ENCODE data around the gene RASA1.

Gene RASA1

DNA sequence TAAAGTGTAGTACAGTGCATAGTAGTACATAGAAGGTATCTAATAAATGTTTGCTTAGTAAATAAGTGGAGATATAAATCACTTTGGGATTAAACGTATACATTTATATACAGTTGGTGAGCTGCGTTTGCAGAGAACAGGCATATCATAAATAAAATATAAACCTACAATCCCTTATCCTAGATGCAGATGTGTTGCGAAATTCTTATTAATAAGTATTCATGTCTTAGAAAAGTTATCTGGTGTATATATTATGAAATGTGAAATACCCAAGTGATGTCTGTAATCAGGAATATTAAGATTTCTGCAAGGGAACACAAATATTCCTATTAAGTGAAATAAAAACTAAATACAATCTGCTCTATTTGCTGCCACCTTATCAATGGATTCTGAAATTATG lies 136.2 kb downstream of the RASA1 start:
- DNase-seq (ENCODE audit: low spot score) = no peak

DNA sequence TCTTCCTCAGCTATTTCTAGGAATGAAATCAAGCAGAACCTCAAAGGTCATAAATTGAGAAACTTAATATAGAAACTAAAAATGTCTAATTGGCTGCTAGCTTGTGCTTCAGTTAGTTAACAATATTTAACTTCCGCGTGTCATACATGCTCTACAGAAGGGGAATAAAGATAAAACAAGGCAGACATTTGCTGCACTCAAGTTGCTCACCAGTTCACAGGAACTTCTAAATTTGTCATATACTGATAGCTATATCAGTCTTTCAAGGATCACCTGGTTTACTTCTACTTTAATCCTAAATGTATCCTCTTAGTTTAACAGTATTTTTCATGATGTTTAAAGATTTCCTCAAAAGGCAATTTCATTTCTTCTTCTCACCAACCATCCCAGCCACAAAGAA lies 136.7 kb downstream of the RASA1 start:
- DNase-seq (ENCODE audit: low spot score) = no peak

DNA sequence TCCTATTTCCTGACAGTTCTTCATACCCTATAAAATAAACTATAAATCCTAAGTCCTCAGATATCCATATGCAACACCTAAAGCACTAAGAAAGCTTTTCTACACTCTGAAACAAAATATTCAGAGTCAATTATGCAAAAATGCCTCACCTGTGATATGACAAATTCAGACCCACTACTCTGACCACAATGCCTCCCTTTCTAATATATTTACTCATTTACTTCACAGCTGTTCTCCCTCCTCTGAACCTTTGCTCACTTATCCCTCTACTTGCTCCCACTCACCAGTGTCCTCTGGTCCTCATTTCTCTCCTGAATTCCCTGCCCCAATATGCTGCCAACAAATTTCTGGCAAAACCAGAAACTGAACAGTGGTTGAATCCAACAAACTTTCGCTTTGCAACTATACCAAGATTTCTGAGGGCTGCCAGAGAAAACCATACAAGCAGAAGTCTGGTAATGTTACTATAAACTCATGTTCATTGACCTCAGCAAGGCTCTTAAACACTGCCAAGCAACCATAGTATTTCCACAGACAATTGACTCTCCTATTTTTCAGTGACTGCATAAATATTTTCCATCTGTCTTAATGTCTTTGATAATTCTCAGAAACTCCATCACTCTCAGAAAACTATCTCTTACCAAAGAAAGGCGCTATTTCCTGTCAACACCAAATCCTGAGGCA lies 137.9 kb downstream of the RASA1 start:
- DNase-seq (ENCODE audit: low spot score) = no peak

DNA sequence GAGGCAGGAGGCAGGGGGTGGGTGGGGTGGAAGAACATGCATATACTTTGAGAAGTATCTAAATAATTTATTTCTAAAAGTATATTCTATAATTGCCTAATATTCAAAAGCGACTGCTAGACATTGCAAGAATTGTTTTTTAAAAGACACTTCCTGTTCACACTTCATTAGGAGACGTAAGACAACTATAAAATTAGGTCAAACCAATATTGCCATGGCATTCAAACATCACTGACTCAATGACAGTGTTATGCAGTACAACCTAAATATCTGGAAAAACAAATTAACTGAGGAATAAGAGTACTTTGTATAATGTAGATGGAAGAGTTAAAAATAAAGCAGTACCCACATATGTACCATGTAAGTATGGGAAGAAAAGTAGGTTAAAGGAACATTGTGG lies 140.5 kb downstream of the RASA1 start:
- no peak for DNase-seq (ENCODE audit: low spot score)

DNA sequence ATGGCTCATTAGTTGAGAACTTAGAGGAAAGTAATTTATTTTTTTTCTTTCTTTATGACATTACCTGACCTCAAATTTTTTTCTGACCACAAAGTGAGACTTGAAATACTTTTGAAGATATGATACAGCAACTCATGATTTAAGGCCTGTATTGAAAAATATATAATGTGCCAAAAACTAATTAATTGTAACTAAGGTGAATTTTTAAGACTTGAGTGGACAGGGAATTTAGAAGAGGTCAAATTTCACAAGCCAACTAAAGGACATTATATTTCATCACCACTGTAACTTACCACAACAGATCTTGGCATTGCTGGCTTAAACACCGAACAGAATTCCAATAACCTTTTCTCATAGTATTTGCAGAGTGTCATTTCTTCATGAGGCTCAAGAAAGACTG lies 143.2 kb downstream of the RASA1 start:
- DNase-seq (ENCODE audit: low spot score) = no peak

DNA sequence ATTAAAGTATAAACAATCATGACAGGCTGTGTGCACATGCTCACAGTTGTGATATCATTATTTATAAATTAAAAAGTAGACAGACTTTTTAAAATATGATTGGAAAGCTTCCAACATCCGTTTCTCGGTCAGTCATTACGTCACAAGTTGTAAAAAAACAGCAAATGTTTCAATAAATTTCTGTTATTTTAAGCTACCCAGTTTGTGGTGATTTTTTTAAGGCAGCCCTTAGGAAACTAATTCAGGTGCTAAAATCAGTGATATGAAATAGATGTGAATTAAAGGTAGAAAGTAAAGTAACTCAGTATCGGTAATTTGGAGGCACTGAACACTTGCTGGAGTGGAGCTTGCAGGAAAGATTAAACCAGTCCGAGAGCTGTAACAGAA lies 143.9 kb downstream of the RASA1 start:
- no peak for DNase-seq (ENCODE audit: low spot score)

DNA sequence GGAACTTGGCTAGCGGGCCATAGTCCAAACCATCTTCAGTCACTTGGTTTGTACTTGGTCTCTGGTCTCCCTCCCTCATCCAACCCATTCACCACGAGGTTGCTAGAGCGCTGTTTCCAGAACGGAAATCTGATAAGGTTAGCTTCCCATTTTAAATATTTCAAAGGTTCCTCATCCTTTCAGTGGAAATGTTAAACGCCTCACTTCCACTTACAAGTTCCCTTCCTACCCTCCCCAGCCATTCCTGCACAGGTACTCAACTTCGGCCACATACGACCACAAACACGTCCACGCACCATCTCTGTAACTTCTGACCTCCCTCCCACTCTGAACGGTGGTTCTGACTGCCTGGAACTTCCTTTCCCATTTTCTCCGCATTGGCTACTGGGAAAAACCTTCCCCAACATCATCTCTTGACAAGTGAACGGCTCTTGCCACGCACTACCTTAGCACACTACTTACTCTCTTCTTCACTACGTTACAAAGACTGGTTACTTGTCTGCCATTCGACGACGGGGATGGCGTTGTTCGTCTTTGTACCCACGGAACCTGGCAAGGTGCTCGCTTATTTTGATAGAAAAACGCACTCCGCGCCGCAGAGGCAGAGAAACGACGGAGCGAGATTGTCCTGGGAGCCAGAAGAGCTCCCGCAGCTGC lies 144.4 kb downstream of the RASA1 start:
- DNase-seq (ENCODE audit: low spot score) = no peak

DNA sequence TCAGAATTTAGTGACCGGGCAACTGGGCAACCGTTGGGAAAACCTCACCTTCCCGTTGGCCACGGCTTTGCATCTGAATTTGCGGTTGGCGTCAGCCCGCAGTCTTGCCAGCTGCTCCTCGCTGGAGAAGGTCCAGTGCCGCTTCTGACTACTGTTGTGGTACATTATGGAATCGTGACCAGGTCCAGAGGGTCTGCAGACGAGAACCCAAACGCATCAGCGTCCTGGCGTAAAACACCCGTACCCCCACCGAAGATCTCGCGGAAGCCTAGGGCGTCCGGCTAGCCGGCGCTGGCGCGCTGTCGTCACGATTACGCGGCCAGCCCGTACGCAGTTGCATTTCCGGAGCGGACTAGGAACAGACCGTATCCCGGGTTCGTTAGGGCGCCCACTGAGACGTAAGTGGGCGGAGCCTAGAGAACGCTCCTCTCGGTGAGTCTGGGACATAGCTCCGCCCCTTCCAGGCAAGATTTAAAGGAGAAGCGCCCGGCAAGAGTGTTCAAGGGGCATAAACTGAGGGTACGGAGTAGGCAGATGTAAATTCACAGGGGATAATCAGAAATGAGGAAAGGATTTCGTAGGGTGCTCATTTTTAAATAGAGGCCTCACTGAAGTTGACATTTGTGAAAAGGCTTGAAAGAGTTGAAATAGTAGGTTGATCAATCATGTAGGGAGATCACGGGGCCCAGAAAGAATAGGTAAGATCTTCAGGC lies 145.1 kb downstream of the RASA1 start, which contains the start of gene CCNH:
Gene CCNH (minus strand): TSS at position 301 of the 713 bp plus-strand sequence. CDS start 136 bp downstream, at position 165.
- peak; percentile 71 for DNase-seq (ENCODE audit: low spot score)

DNA sequence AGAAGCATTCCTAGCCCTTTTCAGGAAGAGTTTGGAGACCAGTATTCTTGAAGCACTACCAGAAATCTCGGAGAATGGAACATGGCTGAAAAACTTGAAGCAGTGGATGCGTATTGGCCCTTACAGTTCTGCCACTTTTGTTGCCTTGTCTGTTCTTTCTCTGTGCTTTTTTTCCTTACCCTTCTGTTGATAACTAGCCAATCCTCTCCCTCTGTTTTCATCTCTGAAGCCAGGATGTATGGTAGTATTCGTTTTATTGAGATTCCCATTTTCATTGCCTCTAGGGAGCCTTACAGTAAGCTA lies 145.6 kb downstream of the RASA1 start:
- no peak for DNase-seq (ENCODE audit: low spot score)

DNA sequence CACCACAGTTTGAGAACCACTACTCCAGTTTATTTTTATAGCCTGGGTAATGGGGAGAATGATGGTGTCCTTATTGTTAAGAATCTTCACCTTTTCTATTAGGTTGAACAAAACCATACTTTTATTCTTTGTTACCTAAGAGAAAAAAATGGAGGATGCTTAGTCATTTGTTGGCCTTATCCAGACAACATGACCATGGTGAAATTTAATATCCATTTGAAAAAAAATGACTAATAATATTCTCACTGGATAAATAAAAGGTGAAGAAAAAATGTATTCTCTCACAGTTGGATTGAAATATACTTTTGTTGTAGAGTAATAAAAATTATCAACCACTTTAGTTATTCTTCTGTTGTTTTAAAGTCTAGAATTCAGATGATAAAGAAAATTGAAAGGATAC lies 150.8 kb downstream of the RASA1 start:
- no peak for DNase-seq (ENCODE audit: low spot score)

DNA sequence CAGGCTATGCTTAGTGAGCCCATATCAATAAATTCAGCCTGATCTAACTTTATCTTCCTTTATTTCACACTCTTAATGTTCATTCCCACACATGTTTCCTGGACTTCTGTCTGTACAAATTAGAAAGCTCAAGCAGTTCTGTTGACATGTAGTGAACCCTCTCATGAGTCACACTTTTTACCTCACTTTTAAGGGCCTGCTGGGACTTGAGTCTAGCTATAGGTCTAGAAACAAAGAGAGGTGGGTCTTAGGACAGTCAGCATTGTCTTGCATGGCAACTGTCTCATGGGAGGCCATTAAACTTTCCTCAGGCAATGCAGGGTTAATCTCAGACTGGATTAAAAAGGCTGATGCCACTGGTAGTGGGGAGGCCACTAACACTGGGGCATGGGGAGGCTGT lies 153.6 kb downstream of the RASA1 start:
- DNase-seq (ENCODE audit: low spot score) = no peak

DNA sequence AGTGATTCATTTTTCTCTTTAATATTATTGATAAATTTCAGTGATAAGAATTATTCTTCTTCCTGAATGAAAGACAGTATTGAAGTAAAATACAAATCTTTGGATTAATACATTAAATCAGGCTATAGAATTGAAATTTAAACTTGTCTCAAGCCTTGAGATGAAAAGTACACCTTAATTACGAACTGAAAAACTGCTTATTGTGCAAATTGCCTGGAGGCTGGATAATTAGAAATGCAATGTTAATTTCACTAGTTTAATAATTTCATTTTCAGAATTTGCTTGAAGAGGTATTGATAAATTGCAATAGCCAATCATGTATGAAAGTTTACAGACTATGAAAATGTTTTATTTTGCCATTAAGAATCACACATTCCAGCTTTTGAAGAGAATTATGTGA lies 156.1 kb downstream of the RASA1 start:
- no peak for DNase-seq (ENCODE audit: low spot score)

DNA sequence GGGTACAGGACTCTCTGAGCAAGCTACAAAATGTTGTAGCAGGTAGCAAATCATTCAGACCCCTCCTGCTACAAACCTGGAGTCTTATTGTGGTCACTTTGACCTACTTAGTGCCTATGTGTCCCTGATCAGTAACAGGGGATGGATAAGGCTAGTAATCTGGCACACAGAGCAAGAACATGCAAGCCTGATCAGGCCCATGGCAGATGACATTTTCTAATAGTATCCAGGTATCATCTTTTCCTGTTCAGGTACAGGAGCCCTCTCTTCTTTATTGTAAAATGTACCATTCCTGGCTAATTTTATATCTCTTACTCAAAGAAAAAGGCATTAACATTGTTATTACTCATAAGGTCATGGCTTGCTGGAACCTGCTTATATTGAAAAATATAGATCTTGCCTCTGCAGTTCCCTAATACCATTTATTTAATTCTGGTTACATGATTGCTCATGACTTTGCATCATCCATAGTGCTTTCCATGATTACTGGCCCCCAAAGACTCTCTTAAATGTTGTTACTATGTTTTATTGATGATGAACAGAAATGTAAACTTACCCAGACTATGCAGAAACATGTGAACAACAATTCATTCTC lies 163.3 kb downstream of the RASA1 start:
- no peak for DNase-seq (ENCODE audit: low spot score)

DNA sequence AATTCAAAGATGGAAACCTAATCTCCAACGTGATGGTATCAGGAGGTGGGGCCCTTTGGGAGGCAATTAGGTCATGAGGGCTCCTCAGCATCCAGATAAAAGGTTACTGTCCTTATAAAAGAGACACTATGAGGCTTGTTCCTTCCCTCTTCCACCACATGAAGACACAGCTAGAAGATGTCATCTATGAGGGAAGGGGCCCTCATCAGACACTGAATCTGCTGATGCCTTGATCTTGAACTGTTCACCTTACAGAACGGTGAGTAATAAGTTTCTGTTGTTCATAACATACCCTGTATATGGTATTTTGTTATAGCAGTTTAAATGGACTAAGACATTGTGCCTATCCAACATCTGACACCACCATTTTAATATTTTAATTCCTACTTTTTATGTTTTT lies 164.8 kb downstream of the RASA1 start:
- no peak for DNase-seq (ENCODE audit: low spot score)

DNA sequence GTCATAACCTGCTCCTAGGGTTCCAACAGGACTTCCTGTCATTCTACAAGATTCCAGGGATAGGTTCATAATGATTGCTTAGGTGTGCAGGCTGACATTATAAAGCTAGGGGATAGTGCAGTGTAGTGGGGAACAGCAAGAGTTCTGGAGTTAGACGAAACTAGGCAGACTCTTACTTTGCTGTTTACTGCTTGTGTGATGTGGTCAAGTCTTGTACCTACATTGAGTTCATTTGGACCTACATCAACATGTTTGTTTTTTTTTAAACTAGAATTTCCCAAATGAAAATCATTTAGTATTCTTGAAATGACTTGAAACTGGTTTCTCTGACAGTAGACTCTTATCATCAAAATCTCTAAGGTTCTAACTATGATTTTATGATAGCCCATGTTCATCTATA lies 166.3 kb downstream of the RASA1 start:
- no peak for DNase-seq (ENCODE audit: low spot score)

DNA sequence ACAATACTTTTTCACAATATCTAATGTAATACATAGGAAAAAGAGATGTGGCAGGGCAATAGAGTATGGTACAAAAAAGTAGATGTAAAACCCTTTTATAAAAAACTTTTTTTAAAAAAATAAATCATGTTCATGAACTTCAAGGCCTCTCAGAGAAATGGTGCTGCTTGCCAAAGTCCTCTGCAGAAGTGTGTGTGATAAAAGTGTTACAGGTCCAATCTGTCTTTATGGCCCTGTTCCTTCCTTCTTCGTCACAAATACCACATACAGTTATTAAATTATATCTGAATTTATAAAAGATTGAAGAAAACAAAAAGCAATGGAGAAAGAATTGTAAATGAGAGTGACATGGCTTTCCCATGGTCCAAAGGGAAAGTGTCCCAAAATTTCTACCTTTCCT lies 166.8 kb downstream of the RASA1 start:
- no peak for DNase-seq (ENCODE audit: low spot score)

DNA sequence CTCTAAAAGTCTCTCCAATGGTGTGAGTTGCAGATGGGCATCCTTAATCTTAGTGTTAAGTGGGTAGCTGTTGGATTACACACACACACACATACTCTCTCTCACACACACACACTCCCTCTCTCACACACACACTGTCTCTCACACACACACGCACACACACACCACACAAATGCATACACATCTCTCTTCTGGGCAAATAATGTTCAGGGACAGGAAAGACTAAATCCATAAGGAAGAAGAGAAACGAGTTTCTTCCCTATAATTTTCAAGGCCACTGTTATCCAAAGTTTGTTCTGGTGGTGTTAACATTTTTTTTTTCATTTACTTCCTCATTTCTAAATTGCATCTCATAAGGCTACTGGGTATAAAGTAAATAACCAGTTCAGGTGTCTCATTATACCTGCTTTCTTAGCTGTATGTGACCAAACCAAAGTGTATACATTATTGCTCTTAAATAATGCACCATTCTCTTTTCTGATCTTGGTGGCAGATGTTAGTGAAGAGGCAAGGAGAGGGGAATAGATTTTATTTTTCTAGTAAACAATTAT lies 167.5 kb downstream of the RASA1 start:
- DNase-seq (ENCODE audit: low spot score) = no peak

DNA sequence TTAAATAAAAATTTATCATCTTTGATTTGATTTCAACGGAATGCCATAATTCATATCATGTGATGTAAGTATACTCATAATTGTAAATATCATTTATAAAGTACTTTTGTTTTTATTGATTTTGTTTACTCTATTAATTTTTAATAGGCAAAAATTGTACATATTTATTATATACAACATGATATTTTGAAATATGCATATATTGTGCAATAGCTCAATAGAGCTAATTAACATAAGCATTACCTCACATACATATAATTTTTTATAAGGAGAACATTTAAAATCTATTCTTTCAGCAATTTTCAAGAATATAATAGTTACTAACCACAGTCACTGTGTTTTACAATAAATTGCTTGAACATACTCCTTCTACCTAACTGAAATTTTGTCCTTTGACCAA lies 170.0 kb downstream of the RASA1 start:
- no peak for DNase-seq (ENCODE audit: low spot score)

DNA sequence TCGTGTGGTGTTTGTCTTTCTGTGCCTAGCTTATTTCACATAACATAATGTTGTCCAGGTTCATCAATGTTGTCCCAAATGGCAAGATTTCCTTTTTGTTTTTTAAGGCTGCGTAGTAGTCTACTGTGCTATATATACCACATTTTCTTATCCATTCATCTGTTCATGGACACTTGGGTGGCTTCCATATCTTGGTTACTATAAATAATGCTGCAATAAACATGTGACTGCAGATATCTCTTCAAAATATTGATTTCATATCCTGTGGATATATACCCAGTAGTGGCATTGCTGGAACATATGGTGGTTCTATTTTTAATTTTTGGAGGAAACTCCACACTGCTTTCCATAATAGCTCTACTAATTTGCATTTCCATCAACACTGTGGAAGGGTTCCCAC lies 170.5 kb downstream of the RASA1 start:
- no peak for DNase-seq (ENCODE audit: low spot score)
